ENCODE measurements around the gene ECSIT.

The ECSIT gene

GRCh38 chr19:11499890-11500420 lies 29.0 kb downstream of the ECSIT start:
- DNase-seq: no peak

GRCh38 chr19:11499220-11499726 lies 29.7 kb downstream of the ECSIT start:
- DNase-seq: no peak

DNA sequence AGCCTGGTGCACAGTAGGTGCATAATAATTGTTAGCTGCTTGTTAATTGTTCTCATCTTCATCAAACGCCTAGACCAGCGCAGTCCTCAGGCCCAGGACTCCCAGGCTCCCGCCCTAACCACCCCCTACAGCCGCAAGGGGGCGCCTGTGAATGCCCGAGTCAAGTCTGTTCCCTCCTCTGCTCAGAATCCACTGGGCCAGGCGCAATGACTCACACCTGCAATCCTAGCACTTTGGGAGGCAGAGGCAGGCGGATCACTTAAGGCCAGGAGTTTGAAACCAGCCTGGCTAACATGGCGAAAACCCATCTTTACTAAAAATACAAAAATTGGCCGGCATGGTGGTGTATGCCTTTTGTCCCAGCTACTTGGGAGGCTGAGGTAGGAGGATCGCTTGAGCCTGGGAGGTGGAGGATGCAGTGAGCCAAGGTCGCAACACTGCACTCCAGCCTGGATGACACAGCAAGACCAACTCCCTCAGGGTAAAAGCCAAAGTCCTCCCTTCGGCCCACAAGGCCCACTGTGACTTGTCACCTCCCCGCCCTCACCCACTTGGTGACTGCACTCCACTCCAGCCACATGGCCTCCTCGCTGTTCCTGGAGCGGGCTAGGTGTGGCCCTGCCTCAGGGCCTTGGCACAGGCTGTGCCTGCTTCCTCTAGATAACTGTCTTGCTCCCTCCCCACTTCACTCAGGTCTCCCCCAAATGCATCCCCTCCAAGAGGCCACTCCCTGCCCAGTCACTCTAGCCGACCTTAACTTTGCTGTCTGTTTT lies 32.4 kb downstream of the ECSIT start:
- DNase-seq: peak; percentile 18 to 53 (median 26)

GRCh38 chr19:11495885-11496284 lies 33.0 kb downstream of the ECSIT start:
- DNase-seq: no peak

DNA sequence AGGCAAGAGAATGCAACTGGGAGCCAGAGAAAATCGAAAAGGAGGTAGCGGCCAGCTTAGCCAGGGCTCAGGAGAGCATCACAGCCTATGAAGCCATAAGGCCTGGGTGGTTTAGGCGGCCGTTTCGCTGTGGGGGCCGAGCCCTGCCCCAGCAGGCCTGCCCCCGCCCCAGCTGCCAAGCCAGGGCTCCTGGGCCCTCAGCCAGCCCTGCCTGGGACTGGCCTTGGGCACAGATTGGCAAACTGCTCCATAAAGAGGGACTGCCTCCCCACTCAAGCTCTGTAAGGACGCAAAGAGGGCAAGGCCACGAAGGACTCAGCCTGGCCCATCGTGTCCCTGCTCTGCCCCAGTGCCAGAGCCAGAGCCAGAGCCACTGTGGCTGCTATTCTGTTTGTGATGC lies 33.5 kb downstream of the ECSIT start:
- no peak for DNase-seq

- DNase-seq: no peak
Observed at GRCh38 chr19:11494634-11495285, 34.2 kb downstream of the ECSIT start.

GRCh38 chr19:11489378-11489777 lies 39.6 kb downstream of the ECSIT start:
- DNase-seq: no peak

DNA sequence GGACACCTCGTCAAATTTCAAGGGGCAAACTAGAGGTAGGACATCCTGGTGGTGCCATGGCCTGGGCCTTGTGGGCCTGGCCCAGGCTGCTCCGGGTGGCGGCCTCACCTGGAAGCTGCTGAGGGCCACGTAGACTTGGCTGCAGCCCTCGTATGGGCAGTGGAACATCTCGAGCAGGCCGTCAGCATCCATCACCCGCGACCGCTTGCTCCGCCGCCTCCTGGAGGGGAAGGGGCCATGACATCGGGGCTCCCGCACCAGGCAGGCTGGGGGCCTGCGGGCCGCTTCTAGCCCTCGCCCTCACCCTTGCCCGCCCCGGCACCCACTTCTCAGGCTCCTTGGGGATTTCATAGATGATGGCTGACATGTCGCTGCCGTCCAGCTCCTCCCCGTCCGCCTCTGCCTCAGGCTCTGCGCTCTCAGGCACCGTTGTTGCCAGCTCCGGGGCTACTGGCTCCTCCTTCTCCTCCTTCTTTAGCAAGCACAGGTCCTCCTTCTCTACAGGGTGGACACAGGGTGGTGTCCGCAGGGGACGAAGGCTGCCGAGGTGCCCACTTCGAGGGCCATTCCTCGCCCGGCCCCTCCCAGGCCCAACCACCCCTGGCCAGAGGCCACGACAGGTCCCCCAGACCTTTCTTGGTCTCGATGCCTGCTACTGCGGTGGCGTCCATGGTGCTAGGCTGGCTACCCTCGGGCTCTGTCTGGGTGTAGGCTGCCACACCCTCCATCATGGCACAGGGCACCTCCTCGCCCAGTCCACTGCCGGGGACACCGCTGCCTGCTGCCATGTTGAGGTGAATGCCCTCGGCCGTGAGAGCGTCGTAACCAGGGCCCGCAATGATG lies 42.1 kb downstream of the ECSIT start:
- no peak for DNase-seq

DNA sequence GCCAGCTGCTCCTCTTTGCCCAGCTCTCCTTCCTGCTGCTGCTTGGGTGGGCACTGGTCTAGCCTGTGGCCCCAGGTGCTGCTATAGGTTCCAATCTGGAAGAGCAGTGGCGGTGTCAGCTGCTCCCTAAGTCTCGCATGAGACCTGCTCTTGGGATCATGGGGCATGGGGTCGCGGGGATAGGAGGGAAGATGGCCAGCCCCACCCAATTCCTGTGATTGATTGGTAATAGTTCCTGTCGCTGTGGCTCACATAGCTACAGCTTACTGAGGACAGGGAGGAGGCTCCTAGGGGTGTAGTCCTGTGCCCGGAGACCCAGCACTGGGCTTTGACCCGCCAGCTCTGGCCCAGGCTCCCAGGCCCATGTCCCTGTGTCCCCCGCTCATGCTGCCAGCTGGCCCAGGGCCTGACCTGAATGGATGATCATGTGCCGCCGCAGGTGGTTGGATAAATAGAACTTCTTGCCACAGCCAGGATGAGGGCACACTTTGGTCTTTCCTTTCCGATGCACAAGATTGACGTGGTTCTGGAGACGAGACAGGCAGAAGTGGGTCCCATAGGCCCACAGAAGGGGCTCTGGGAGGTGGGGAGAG lies 43.6 kb downstream of the ECSIT start:
- no peak for DNase-seq

- no peak for DNase-seq
Observed at GRCh38 chr19:11483366-11484111, 45.4 kb downstream of the ECSIT start.

- DNase-seq: peak; percentile 65 to 99 (median 96)
Observed at GRCh38 chr19:11482384-11483050, 46.4 kb downstream of the ECSIT start.

DNA sequence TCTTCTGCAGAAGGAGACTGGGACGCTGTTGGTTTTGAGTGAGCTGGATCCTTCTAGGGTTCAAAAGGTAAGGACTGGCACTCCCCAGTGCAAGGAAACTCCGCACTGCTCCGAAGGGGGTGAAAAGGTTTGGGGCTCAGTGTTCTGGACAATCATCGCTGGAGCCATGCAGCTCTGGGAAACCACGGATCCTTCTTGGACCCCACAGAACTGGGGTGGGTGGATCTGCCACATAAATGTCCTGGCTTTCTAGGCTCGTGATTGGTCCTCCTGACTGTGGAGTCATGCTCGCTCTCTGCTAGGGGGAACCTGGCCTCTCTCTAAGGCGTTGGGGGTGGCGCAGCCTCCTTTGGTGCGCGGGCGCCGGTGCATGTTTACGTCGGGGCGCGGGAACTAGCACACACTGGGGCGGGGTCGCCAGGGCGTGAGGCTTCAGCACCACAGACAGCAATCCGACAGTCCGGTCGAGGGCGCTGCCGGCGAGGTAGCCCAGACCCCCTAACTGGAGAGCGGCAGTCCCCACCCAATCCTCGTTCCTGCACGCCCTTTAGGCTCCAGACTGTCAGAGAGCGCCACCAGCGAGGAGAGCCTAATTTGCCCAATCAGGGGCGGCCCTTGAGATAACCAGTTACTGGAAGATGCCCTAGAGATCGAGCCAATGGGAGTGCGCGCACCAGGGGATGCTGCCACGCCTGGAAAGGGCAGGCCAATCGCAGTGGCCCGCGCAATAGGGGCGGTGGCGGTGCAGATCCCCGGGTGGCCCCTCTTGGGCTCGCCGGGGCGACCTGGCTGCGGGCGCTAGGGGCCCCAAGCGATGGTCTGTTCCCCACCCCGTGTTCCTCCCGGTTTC lies 47.2 kb downstream of the ECSIT start:
- peak; percentile 71 to 99 (median 99) for DNase-seq

DNA sequence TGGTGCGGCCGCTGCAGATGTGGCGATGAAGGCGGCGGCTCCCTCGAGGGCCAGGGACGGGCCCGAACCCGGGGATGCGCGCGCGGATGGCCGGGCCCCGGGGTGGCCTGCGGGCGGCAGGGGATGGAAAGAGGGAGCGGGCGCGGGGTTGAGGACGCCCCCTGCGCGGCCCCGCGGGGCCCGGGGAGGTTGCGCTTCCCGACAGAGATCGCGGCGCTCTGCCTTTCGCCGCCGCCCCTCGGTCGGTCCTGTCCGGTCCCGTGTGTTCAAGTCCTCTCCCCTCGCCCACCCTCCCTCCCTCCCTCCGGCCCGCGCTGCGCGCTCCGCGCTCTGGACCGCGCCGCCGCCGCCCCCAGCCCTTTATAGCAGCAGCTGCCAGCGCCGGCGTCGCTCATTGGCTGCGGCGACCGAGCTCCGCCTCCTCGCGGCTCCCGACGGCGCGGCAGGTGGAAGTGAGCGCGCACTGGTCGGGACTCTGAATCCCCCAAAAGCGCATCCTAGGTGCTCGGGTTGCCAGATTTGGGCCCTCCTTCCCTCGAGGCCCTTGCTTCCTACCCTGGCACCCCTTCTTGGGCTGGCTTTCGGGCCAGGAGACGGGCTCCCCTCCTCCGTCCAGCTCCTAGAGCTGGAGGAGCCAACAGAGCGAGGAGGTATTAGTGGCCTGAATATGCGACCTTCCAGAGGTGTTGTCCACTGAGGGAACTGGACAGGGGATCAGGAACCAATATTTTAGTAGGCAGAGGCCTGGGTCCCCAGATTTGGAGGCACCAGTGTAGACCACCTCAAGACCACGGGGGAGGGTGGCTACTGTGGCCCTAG lies 48.0 kb downstream of the ECSIT start, which contains the start of gene ELAVL3:
Gene ELAVL3 (minus strand): TSS at position 332 of the 819 bp plus-strand sequence. CDS start 438 bp downstream, outside the sequence.
- DNase-seq: peak; percentile 38 to 88 (median 85)

DNA sequence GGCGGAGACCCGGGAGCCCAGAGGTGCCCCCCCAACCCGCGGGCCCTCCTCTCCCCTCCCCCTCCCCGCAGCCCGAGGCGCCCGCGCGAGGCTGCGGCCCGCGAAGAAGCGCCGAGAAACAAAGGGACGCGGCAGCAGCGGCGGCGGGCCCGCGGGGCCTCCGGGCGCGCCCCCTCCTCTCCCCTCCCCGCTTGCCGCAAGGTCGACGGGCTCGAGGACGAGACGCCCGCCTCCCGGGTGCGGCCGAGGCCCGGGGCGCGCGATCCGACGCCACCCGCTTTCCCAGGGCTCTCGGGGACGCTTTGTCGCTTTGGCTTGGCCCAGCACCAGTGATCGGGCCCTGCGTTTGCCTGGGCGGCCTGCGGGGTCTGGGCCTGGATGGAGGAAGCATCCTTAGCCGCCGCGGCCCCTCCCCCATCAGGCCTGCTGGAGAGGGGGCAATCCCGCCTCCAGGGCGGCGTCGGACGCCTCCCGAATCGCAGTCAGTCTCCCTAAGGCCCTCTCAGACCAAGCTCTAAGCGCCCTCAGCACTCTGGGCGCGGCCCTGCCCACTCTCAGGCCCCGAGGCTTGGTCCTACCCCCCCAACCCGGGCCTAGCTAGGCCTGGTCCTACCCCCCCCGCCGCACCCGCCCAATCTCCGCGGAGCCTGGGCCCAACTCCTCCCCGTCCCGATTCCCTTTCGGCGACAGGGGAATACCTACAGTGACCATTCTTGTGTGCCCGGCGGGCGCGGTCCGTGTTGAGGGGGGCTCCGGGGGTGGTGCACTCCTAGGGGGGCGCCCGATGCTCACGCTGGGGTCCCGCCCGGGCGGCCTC lies 48.8 kb downstream of the ECSIT start:
- peak in 2 of 3 experiments; percentile 84 to 85 for DNase-seq

- peak; percentile 23 to 91 (median 88) for DNase-seq
Observed at GRCh38 chr19:11479090-11479897, 49.6 kb downstream of the ECSIT start.

DNA sequence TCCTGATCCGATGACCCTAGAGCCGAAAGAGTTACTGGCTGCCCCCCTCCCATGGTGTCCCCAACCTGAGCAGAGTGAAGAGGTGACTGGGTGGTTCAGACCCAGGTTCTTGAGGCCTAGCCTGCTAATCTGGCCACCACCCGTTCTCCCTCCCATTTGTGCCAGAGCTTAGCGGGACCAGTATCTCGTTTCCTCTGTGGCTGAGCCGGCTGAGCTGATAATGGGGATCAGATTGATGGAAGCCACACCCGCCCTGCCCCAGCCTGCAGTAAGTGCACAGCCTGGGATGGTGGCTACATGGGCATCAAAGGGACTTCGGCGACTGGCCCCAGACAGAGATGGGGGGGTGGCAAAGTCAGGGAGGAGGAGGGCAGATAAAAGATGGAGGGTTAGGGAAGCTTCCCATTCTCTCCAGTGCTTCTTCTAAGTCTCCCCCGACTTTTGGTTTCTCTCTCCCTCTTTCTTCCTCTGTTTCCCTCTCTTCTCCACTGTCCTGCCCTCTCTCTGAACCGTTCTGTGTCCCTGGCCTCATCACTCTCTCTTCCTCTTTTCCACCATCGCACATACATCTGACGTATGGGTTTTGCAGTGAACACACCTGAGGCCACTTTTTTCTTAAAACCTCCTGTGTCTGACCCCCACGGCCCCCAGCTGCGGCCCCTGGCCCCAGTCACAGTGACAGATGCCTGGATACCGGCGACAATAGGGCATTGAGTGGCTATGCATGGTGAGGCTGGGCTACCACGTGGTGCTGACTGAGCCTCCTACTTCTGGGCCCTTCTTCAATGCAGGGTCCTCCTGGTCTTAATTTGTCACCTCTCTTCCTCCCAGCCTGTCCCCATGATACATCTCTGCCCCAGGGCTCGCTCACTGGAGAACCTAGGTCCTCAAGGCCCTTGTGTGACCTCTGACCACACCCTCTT lies 50.5 kb downstream of the ECSIT start:
- DNase-seq: peak in 1 of 3 experiments; percentile 29

Measured in NCI-H1417 (cell line).